A549 (cell line): Measurements from ENCODE around the gene SMAD3. TPM values are rescaled to one million over a fixed set of nuclear protein-coding genes. Genes with fewer than 3 reads are reported as not detected.

ENCODE experiments used
- ATAC-seq, 2 experiments: fragments of 200-7000 bp in 1 of 2; fragments of >200 bp in 1 of 2; cut with Nextera tagmentation in 1 of 2; cut with Tn5 transposase in 1 of 2; 3 replicates each; pipeline versions ENCODE4 v1.8.0 to v1.9.1; 2018 to 2020; ENCODE audit warnings: mild to moderate bottlenecking in 1 of 2, moderate library complexity in 1 of 2
- CTCF ChIA-PET: fragments of 300-600 bp; sonication (Branson Sonifier 250); formaldehyde crosslinking; extraction: SDS; loops from one replicate; lab custom pipeline; 2021; ENCODE audit warnings: antibody characterized with exemption, inconsistent platforms; lab: Yijun Ruan, JAX
- POLR2A ChIA-PET: fragments of 350-600 bp; formaldehyde crosslinking; extraction: SDS; loops from one replicate; lab custom pipeline; 2021; ENCODE audit warnings: antibody characterized with exemption, inconsistent platforms; lab: Yijun Ruan, JAX
- DNase-seq, 2 experiments: peaks; one replicate each; pipeline versions ENCODE4 v3.0.0 to v3.0.0-alpha.2; 2011 to 2016; ENCODE audit warnings: low read depth in 1 of 2, low spot score in 1 of 2
- FAIRE-seq: peaks from 2 replicates; lab custom pipeline; 2011; peaks lifted over from hg19 to GRCh38; lab: Jason Lieb, UNC
- H3K27ac ChIP-seq, 2 experiments: fragments of >200 bp; sonication (Bioruptor Twin); formaldehyde crosslinking; 3 replicates each; pipeline ENCODE4 v1.5.1; 2016 to 2017
- H3K4me1 ChIP-seq: fragments of >200 bp; sonication (Bioruptor Twin); formaldehyde crosslinking; 3 replicates; pipeline ENCODE4 v1.6.1; 2016
- H3K4me2 ChIP-seq: fragments of >200 bp; sonication (Bioruptor Twin); formaldehyde crosslinking; 3 replicates; pipeline ENCODE4 v1.6.1; 2016
- H3K4me3 ChIP-seq: fragments of >200 bp; sonication (Bioruptor Twin); formaldehyde crosslinking; 3 replicates; pipeline ENCODE4 v1.5.1; 2016
- H3K9me3 ChIP-seq: fragments of >200 bp; sonication (Bioruptor Twin); formaldehyde crosslinking; 3 replicates; pipeline ENCODE4 v1.6.1; 2016
- CEBPB ChIP-seq, 2 experiments: fragments of >200 bp in 1 of 2; sonication (Bioruptor Twin) in 1 of 2; formaldehyde crosslinking in 1 of 2; IDR thresholded peaks; 2 replicates each; pipeline ENCODE4 v1.6.1; 2012 to 2016
- CHD2 ChIP-seq: fragments of 150-350 bp; IDR thresholded peaks from 2 replicates; pipeline ENCODE4 v1.6.1; 2014; ENCODE audit warnings: low read length; ENCODE audit not compliant: partially characterized antibody
- CHD4 ChIP-seq: fragments of 200-600 bp; sonication (generic); IDR thresholded peaks from 2 replicates; pipeline ENCODE4 v1.6.1; 2016; ENCODE audit warnings: antibody characterized with exemption, mild to moderate bottlenecking, borderline replicate concordance
- CTCF ChIP-seq: fragments of >200 bp; sonication (Bioruptor Twin); formaldehyde crosslinking; IDR thresholded peaks from 3 replicates; pipeline ENCODE4 v1.5.1; 2016
- E2F6 ChIP-seq: IDR thresholded peaks from 2 replicates; pipeline ENCODE4 v1.6.1; 2012; ENCODE audit warnings: low read depth, borderline replicate concordance
- EHF ChIP-seq: fragments of 250-450 bp; sonication (Bioruptor Pico); IDR thresholded peaks from 2 replicates; pipeline ENCODE4 v1.5.0; 2020; ENCODE audit warnings: mild to moderate bottlenecking
- ELK1 ChIP-seq: fragments of 150-350 bp; IDR thresholded peaks from 2 replicates; pipeline ENCODE4 v1.6.1; 2014; ENCODE audit warnings: low read depth, mild to moderate bottlenecking, low read length
- FOSB ChIP-seq: fragments of 250-450 bp; sonication (Bioruptor Pico); IDR thresholded peaks from 2 replicates; pipeline ENCODE4 v1.5.0; 2020; ENCODE audit warnings: mild to moderate bottlenecking, moderate library complexity
- HMGXB4 ChIP-seq: fragments of 250-450 bp; sonication (Bioruptor Pico); IDR thresholded peaks from 2 replicates; pipeline ENCODE4 v1.5.0; 2021; ENCODE audit warnings: mild to moderate bottlenecking, moderate library complexity, borderline replicate concordance
- HOXA7 ChIP-seq: fragments of 250-450 bp; sonication (Bioruptor Pico); IDR thresholded peaks from 2 replicates; pipeline ENCODE4 v1.5.0; 2020; ENCODE audit warnings: mild to moderate bottlenecking, moderate library complexity
- JUN ChIP-seq, 2 experiments: fragments of >200 bp; sonication (Bioruptor Twin); formaldehyde crosslinking; IDR thresholded peaks; 2 replicates in 1 of 2; 3 replicates in 1 of 2; pipeline ENCODE4 v1.6.1; 2016 to 2017
- MAFK ChIP-seq: fragments of 450-650 bp; IDR thresholded peaks from 2 replicates; pipeline ENCODE4 v1.6.1; 2014; ENCODE audit not compliant: partially characterized antibody
- MAZ ChIP-seq: fragments of 150-350 bp; IDR thresholded peaks from 2 replicates; pipeline ENCODE4 v1.6.1; 2014; ENCODE audit warnings: antibody characterized with exemption, low read depth, low read length, borderline replicate concordance
- NPAS2 ChIP-seq: fragments of 250-450 bp; sonication (Bioruptor Pico); IDR thresholded peaks from 2 replicates; pipeline ENCODE4 v1.8.0; 2022; ENCODE audit warnings: mild to moderate bottlenecking, moderate library complexity, borderline replicate concordance
- PBX3 ChIP-seq: IDR thresholded peaks from 2 replicates; pipeline ENCODE4 v1.6.1; 2012
- POLR2AphosphoS2 ChIP-seq: conservative IDR thresholded peaks from 2 replicates; pipeline ENCODE4 v1.6.1; 2012; ENCODE audit warnings: low read length, improper control_type of control experiment, inconsistent platforms
- RCOR1 ChIP-seq: fragments of 150-350 bp; IDR thresholded peaks from 2 replicates; pipeline ENCODE4 v1.6.1; 2014; ENCODE audit warnings: antibody characterized with exemption, low read length, low read depth
- TP53 ChIP-seq: fragments of 250-450 bp; sonication (Bioruptor Pico); IDR thresholded peaks from 2 replicates; pipeline ENCODE4 v1.5.0; 2021; ENCODE audit warnings: mild to moderate bottlenecking, moderate library complexity
- ZNF302 ChIP-seq: fragments of 250-450 bp; sonication (Bioruptor Pico); IDR thresholded peaks from 2 replicates; pipeline ENCODE4 v1.9.0; 2021; ENCODE audit warnings: inconsistent platforms, mild to moderate bottlenecking, moderate library complexity
- WGBS: methylation state at CpG from one replicate; pipeline ENCODE4 v1.1.6; 2017; ENCODE audit errors: missing lambda C conversion rate; 5-methylcytosine and 5-hydroxymethylcytosine counted together
- polyA plus RNA-seq, 4 experiments: library from polyadenylated mRNA; depleted of rRNA in 3 of 4; stranded (reverse); fragments of >200 nt; fragmentation: RNase III in 1 of 4; extraction: RNeasy Plus Mini Kit Qiagen cat#74134 plus additional on column Dnase treatment in 1 of 4; gene quantifications; 2 replicates in 3 of 4; 3 replicates in 1 of 4; pipeline ENCODE4 v1.2.3, GENCODE V29; 2011 to 2017

The SMAD3 gene
- polyA plus RNA-seq, 2 of the 4 experiments (the other 2 are of a cell fraction) = 74.6 to 77.2 TPM

GRCh38 chr15:67210555-67211168 is 145.3 kb downstream of the SMAD3 start:
- no peak overlapping the region for H3K27ac ChIP-seq
- H3K4me1 ChIP-seq = no peaks in the 10 kb centered on the region
- no peaks in the 10 kb centered on the region for H3K9me3 ChIP-seq
- ChIA-PET CTCF (interaction anchor here (1.1 to 1.6 kb wide), 2 partner anchors 11 to 264 kb away, joined by 4 to 7 read pairs; no protein-coding TSS in a partner anchor), POLR2A (no interaction called here)
- DNase-seq (no peak), FAIRE-seq (no peak), ATAC-seq (no peak)
- H3K4me3 ChIP-seq = no peak overlapping the region
- TF ChIP-seq PBX3 (no peak), FOSB (no peak), HOXA7 (CRISPR knock-in tag) (no peak), MAFK (peak; percentile 98), POLR2AphosphoS2 (no peak)
- TF ChIP-seq, all 56 proteins: peak for 1
- 92% methylated on average over 5 of the region's 5 CpGs for WGBS
- H3K4me2 ChIP-seq = no peak overlapping the region

GRCh38 chr15:67212684-67213367 is 147.4 kb downstream of the SMAD3 start:
- Histone ChIP-seq H3K9me3 (no peaks in the 10 kb centered on the region), H3K4me3 (no peak overlapping the region), H3K27ac (no peak overlapping the region), H3K4me2 (no peak overlapping the region), H3K4me1 (no peaks in the 10 kb centered on the region)
- TF ChIP-seq HOXA7 (CRISPR knock-in tag) (no peak), ELK1 (no peak), CHD4 (no peak), MAZ (no peak), CEBPB (IDR thresholded peaks at IDR 0.05) (no peak), CTCF (no peak), RCOR1 (no peak), E2F6 (no peak), TP53 (CRISPR knock-in tag) (no peak), ZNF302 (no peak), HMGXB4 (CRISPR knock-in tag) (no peak), EHF (CRISPR knock-in tag) (no peak), NPAS2 (CRISPR knock-in tag) (no peak), JUN (IDR thresholded peaks at IDR 0.05) (no peak), CHD2 (no peak)
- POLR2A ChIA-PET = no interaction called here
- 84% methylated on average over 4 of the region's 4 CpGs for WGBS
- ATAC-seq (no peak), FAIRE-seq (peak; percentile 67), DNase-seq (no peak)
- CTCF ChIA-PET = no interaction called here
